GM19240 (cell line): ENCODE results near the gene ARAF.
"Not testable (repeated sequence)": the region's sequence is repeated elsewhere in the genome, so short reads cannot be mapped to it uniquely, and the experiment has no call there.

ENCODE experiments used
- DNase-seq: peaks from one replicate; pipeline ENCODE4 v3.0.0; 2011; ENCODE audit warnings: low spot score; ENCODE audit not compliant: insufficient read length

ARAF gene

GRCh38 chrX:47560934-47561658 lies at the start of gene ARAF:
TSS of gene ARAF (plus strand) at chrX:47561205. CDS start at chrX:47562968, 1,763 bp downstream.
- peak; percentile 66 for DNase-seq

GRCh38 chrX:47512383-47512782 lies 48.6 kb upstream of the ARAF start:
- not testable (repeated sequence) for DNase-seq

- not testable (repeated sequence) for DNase-seq
Measured at GRCh38 chrX:47513034-47513965, 47.7 kb upstream of the ARAF start.

- no peak for DNase-seq
Measured at GRCh38 chrX:47514533-47515235, 46.3 kb upstream of the ARAF start.

GRCh38 chrX:47515941-47516665 lies 44.9 kb upstream of the ARAF start:
- no peak for DNase-seq

GRCh38 chrX:47518144-47518543 lies 42.9 kb upstream of the ARAF start:
- no peak for DNase-seq

GRCh38 chrX:47523297-47523696 lies 37.7 kb upstream of the ARAF start:
- peak; percentile 40 for DNase-seq

- no peak for DNase-seq
Measured at GRCh38 chrX:47523713-47524166, 37.3 kb upstream of the ARAF start.

GRCh38 chrX:47529548-47529947 lies 31.5 kb upstream of the ARAF start:
- no peak for DNase-seq

GRCh38 chrX:47530049-47530448 lies 31.0 kb upstream of the ARAF start:
- no peak for DNase-seq

- no peak for DNase-seq
Measured at GRCh38 chrX:47539860-47540259, 21.1 kb upstream of the ARAF start.

- DNase-seq: no peak
Measured at GRCh38 chrX:47540754-47541538, 20.1 kb upstream of the ARAF start.

- no peak for DNase-seq
Measured at GRCh38 chrX:47543496-47543895, 17.5 kb upstream of the ARAF start.

- DNase-seq: no peak
Measured at GRCh38 chrX:47556045-47556623, 4.9 kb upstream of the ARAF start.

GRCh38 chrX:47558436-47558835 lies 2.6 kb upstream of the ARAF start:
- DNase-seq: no peak

- DNase-seq: no peak
Measured at GRCh38 chrX:47560179-47560933, 649 bp upstream of the ARAF start.

- DNase-seq: no peak
Measured at GRCh38 chrX:47561659-47562151, 700 bp downstream of the ARAF start.

- DNase-seq: no peak
Measured at GRCh38 chrX:47562615-47563243, 1.7 kb downstream of the ARAF start.
